H1 (cell line): ENCODE data around the gene LURAP1L. TPM values are rescaled to one million over a fixed set of nuclear protein-coding genes. Genes with fewer than 3 reads are reported as not detected.

ENCODE experiments used
- polyA plus RNA-seq, 7 experiments: library from polyadenylated mRNA; depleted of rRNA in 3 of 7; stranded (reverse) in 5 of 7; unstranded in 2 of 7; fragments of >200 nt in 5 of 7; fragments of 200-250 nt in 2 of 7; gene quantifications; 1 replicate in 5 of 7; 2 replicates in 1 of 7; 4 replicates in 1 of 7; pipeline versions ENCODE4 v1.2.1 to v1.2.3, GENCODE V29; 2011 to 2013; ENCODE audit warnings: missing spikeins in 2 of 7, mixed read lengths in 2 of 7
- total RNA-seq: library from RNA; stranded (reverse); fragmentation: NEBNext Ultra II Directional; extraction: Animal tissue kit (Norgen Biotek cat#: 25700); gene quantifications from 2 replicates; pipeline ENCODE4 v1.2.1, GENCODE V29; 2021
- TF ChIP-seq, protein P1 (sequence below): IDR thresholded peaks from 2 replicates; pipeline ENCODE4 v1.6.1; 2011; ENCODE audit warnings: low read length, improper control_type of control experiment

The LURAP1L gene
- total and polyA plus RNA-seq, 2 of the 8 experiments (the other 6 are each of a cell fraction or from before 2014, with no cell fraction given) = 0.63 to 1.2 TPM

DNA sequence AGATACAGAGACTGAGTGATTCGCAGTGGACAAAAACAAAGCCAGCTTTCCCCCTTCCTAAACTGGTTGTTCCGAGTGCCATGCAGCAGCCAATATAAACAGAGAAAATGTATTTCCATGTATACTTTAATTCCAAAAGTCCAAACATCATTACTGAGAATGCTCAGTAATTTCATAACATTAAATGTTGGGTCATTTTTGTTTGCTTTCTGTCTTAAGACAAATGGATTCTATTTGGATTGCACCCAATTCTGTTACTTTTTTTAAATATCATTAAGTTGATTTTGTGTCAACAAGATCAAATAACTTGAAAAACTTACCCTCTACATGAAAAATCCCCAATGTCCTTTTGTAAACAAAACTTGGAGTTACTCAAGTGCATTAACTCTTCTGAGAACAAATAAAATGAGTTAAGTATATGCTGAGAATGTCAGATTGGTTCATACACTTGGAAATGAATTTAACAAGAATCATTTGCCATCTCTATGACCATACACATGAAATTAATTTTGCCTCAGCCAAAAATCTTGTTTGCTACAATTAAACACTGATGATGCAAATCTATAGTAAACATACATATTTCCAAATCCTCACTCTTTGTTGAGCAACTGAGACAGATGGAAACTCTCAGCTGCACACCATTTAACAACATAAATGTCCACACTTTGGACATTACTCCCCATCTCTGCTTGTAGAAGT lies 19.4 kb downstream of the LURAP1L start (continued):
- TF ChIP-seq, protein P1, sequence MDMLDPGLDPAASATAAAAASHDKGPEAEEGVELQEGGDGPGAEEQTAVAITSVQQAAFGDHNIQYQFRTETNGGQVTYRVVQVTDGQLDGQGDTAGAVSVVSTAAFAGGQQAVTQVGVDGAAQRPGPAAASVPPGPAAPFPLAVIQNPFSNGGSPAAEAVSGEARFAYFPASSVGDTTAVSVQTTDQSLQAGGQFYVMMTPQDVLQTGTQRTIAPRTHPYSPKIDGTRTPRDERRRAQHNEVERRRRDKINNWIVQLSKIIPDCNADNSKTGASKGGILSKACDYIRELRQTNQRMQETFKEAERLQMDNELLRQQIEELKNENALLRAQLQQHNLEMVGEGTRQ = no peak
